ENCODE data around the gene ARHGEF4. TPM values are rescaled to one million over a fixed set of nuclear protein-coding genes. Genes with fewer than 3 reads are reported as not detected.
"Not testable (repeated sequence)": the region's sequence is repeated elsewhere in the genome, so short reads cannot be mapped to it uniquely, and the experiment has no call there.

The ARHGEF4 gene
- total RNA-seq, 1 donor: 1.5 TPM

GRCh38 chr2:131056204-131056931 is 219.7 kb downstream of the ARHGEF4 start:
- Histone ChIP-seq H3K27me3 (ENCODE audit: insufficient read depth, low read length) (no peaks in the 10 kb centered on the region), H3K4me1 (ENCODE audit: insufficient read depth, low read length) (no peaks in the 10 kb centered on the region), H3K4me3 (ENCODE audit: low read length) (no peak overlapping the region), H3K9me3 (ENCODE audit: low read depth, low read length) (no peaks in the 10 kb centered on the region)

GRCh38 chr2:131056932-131057287 is 220.2 kb downstream of the ARHGEF4 start:
- Histone ChIP-seq H3K9me3 (ENCODE audit: low read depth, low read length) (no peaks in the 10 kb centered on the region), H3K4me1 (ENCODE audit: insufficient read depth, low read length) (no peaks in the 10 kb centered on the region), H3K27me3 (ENCODE audit: insufficient read depth, low read length) (no peaks in the 10 kb centered on the region), H3K4me3 (ENCODE audit: low read length) (no peak overlapping the region)

GRCh38 chr2:131058214-131058843 is 221.6 kb downstream of the ARHGEF4 start:
- H3K4me1 ChIP-seq (ENCODE audit: insufficient read depth, low read length): no peaks in the 10 kb centered on the region
- no peak overlapping the region for H3K4me3 ChIP-seq (ENCODE audit: low read length)
- no peaks in the 10 kb centered on the region for H3K27me3 ChIP-seq (ENCODE audit: insufficient read depth, low read length)
- H3K9me3 ChIP-seq (ENCODE audit: low read depth, low read length): no peaks in the 10 kb centered on the region

DNA sequence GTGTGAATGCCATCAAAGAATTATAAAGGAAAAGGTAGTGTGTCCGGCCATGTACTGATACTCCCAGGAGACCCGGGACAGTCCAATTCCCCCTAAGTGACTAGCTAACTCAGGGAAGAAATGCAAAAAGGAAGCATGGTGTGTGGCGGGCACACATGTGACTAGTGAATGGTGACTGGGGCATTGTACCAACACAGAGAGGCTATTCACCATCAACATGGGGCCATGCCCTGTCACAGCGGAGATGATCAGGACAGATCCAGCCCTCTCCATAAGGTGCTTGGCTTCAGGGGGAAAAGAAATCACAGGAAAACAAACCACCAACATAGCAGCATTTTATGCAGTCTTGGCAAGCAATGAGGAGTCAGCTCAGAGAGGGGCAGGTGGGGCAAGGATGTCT is 222.2 kb downstream of the ARHGEF4 start:
- Histone ChIP-seq H3K27me3 (ENCODE audit: insufficient read depth, low read length) (no peaks in the 10 kb centered on the region), H3K4me3 (ENCODE audit: low read length) (no peak overlapping the region), H3K9me3 (ENCODE audit: low read depth, low read length) (no peaks in the 10 kb centered on the region), H3K4me1 (ENCODE audit: insufficient read depth, low read length) (no peaks in the 10 kb centered on the region)

DNA sequence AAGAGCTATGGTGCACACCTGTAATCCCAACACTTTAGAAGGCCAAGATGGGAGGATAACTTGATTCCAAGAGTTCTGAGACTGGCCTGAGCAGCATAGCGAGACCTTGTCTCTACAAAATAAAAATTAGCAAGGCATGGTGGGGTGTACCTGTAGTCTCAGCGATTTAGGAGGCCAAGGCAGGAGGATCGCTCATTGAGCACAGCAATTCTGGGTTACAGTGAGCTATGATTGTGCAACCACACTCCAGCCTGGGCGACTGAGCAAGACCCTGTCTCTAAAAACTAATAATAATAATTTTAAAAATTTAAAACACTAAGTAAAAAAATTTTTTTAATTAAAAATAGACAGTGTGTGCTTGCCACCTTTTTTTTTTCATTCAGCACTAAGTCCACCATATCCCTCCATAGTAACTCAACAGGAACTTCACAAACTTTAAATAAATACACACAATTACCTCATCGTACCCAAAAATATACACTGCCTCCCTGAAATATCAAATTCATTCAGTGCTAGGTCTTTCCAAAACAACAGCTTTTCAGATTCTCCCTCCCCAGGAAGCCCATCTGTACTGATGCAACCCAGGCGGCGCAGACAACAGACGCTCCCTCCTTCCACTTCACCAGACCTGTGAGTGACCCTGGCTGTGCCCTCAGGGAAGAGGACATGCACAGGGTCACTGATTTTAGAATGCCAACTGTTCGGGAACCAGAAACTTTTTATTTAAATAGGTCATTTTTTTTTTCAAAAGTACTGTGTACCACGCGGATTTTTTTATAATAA is 227.0 kb downstream of the ARHGEF4 start:
- no peaks in the 10 kb centered on the region for H3K4me1 ChIP-seq (ENCODE audit: insufficient read depth, low read length)
- no peaks in the 10 kb centered on the region for H3K27me3 ChIP-seq (ENCODE audit: insufficient read depth, low read length)
- no peak overlapping the region for H3K4me3 ChIP-seq (ENCODE audit: low read length)
- no peaks in the 10 kb centered on the region for H3K9me3 ChIP-seq (ENCODE audit: low read depth, low read length)

DNA sequence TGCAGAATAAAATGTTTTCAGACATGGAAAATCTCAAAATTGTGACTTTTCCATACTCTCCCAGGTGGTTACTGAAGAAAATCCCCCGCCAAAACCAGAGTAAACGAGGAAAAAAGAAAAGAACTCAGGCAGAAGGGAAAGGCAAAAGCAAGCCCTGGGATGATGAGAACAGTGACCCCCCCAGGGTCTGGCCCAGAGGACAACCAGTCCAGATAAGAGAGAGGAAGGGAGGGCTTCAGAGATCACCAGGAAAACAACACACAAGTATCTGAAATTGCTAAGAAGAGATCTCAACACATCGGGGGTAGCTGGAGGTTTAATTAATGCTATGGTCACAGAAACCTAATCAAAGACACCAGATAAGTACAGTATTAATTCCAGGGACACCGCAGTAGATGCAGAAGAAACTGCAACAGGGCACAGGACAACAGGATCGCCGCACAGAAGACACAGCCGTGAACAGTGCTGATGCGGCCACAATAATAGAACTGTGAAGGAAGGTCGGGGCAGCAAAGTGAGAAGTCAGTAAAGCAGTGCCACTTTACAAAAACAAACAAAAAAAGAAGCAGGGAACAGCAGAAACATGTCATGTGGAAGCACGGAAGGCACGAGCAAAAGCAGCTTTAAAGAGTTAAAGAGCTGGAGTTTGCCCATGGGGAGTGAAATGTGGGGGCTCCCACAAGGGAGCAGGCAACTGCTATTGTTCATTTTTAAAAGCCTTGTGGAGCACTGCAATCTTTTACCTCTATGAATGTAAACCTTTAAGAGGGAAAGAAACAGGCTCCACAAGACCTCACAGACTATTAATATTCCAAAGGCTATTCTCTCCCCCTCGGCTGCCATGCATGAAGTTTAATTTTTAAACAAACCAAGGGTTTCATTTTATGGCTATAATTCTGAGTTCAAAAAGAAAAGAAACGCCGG is 228.1 kb downstream of the ARHGEF4 start:
- Histone ChIP-seq H3K27me3 (ENCODE audit: insufficient read depth, low read length) (no peaks in the 10 kb centered on the region), H3K4me1 (ENCODE audit: insufficient read depth, low read length) (no peaks in the 10 kb centered on the region), H3K9me3 (ENCODE audit: low read depth, low read length) (no peaks in the 10 kb centered on the region), H3K4me3 (ENCODE audit: low read length) (no peak overlapping the region)

DNA sequence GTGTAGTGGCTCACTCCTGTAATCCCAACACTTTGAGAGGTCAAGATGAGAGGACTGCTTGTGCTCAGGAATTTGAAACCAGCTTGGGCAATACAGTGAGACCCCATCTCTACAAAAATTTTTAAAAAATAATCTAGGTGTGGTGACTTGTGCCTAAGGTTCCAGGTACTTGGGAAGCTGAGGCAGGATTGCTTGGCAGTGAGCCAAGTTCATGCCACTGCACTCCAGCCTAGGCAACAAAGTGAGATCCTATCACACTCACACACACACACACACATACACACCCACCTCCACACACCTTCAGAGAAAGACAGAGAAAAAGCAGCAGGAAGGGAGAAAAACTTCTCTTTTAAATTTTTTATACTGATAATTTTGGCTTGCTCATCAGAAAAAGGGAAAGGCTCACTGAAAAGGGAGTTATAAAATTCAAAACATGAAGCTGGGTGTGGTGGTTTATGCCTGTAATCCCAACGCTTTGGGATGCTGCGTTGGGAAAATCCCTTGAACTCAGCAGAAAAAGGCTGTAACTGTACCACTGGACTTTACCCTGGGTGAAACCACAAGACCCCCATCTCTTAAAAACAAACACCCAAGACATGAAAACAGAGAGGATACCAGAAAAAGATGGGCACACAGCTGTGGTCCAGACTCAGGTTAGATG is 230.9 kb downstream of the ARHGEF4 start:
- Histone ChIP-seq H3K9me3 (ENCODE audit: low read depth, low read length) (no peaks in the 10 kb centered on the region), H3K4me1 (ENCODE audit: insufficient read depth, low read length) (no peaks in the 10 kb centered on the region), H3K4me3 (ENCODE audit: low read length) (no peak overlapping the region), H3K27me3 (ENCODE audit: insufficient read depth, low read length) (no peaks in the 10 kb centered on the region)

GRCh38 chr2:131068172-131068571 is 231.5 kb downstream of the ARHGEF4 start:
- H3K4me3 ChIP-seq (ENCODE audit: low read length); H3K27me3 ChIP-seq (ENCODE audit: insufficient read depth, low read length); H3K4me1 ChIP-seq (ENCODE audit: insufficient read depth, low read length); H3K9me3 ChIP-seq (ENCODE audit: low read depth, low read length): not testable (repeated sequence)

GRCh38 chr2:131075578-131075977 is 238.9 kb downstream of the ARHGEF4 start:
- H3K4me1 ChIP-seq (ENCODE audit: insufficient read depth, low read length); H3K4me3 ChIP-seq (ENCODE audit: low read length); H3K9me3 ChIP-seq (ENCODE audit: low read depth, low read length); H3K27me3 ChIP-seq (ENCODE audit: insufficient read depth, low read length): not testable (repeated sequence)

GRCh38 chr2:131076707-131077106 is 240.0 kb downstream of the ARHGEF4 start:
- Histone ChIP-seq H3K4me3 (ENCODE audit: low read length) (no peak overlapping the region), H3K9me3 (ENCODE audit: low read depth, low read length) (no peaks in the 10 kb centered on the region), H3K27me3 (ENCODE audit: insufficient read depth, low read length) (no peaks in the 10 kb centered on the region), H3K4me1 (ENCODE audit: insufficient read depth, low read length) (no peaks in the 10 kb centered on the region)

- Histone ChIP-seq H3K9me3 (ENCODE audit: low read depth, low read length) (no peaks in the 10 kb centered on the region), H3K4me3 (ENCODE audit: low read length) (no peak overlapping the region), H3K4me1 (ENCODE audit: insufficient read depth, low read length) (no peaks in the 10 kb centered on the region), H3K27me3 (ENCODE audit: insufficient read depth, low read length) (no peaks in the 10 kb centered on the region)
These were observed 240.6 kb downstream of the ARHGEF4 start for GRCh38 chr2:131077182-131077846.

GRCh38 chr2:131077966-131078365 is 241.3 kb downstream of the ARHGEF4 start:
- H3K9me3 ChIP-seq (ENCODE audit: low read depth, low read length): no peaks in the 10 kb centered on the region
- H3K4me1 ChIP-seq (ENCODE audit: insufficient read depth, low read length): no peaks in the 10 kb centered on the region
- no peaks in the 10 kb centered on the region for H3K27me3 ChIP-seq (ENCODE audit: insufficient read depth, low read length)
- H3K4me3 ChIP-seq (ENCODE audit: low read length): no peak overlapping the region

GRCh38 chr2:131079931-131080330 is 243.2 kb downstream of the ARHGEF4 start:
- H3K4me1 ChIP-seq (ENCODE audit: insufficient read depth, low read length); H3K27me3 ChIP-seq (ENCODE audit: insufficient read depth, low read length); H3K9me3 ChIP-seq (ENCODE audit: low read depth, low read length); H3K4me3 ChIP-seq (ENCODE audit: low read length): not testable (repeated sequence)

GRCh38 chr2:131081190-131081589 is 244.5 kb downstream of the ARHGEF4 start:
- H3K27me3 ChIP-seq (ENCODE audit: insufficient read depth, low read length): no peaks in the 10 kb centered on the region
- H3K4me3 ChIP-seq (ENCODE audit: low read length): no peak overlapping the region
- H3K4me1 ChIP-seq (ENCODE audit: insufficient read depth, low read length): no peaks in the 10 kb centered on the region
- no peaks in the 10 kb centered on the region for H3K9me3 ChIP-seq (ENCODE audit: low read depth, low read length)

All from mononuclear cell (primary cell).